Hepatocyte (in vitro differentiated cells): ENCODE data around the gene MAP4. TPM values are rescaled to one million over a fixed set of nuclear protein-coding genes. Genes with fewer than 3 reads are reported as not detected.
A peak's percentile ranks its signal among the peaks of the same experiment; 100 is the strongest.

ENCODE experiments used
- DNase-seq: peaks from one replicate; pipeline ENCODE4 v3.0.0-alpha.2; 2016; ENCODE audit warnings: low spot score
- H2AFZ ChIP-seq: fragments of 200-600 bp; sonication (generic); 2 replicates; pipeline ENCODE4 v1.6.0; 2016; ENCODE audit warnings: antibody characterized with exemption, mild to moderate bottlenecking
- H3K27ac ChIP-seq: fragments of 200-600 bp; sonication (generic); 2 replicates; pipeline ENCODE4 v1.5.1; 2016; ENCODE audit warnings: mild to moderate bottlenecking
- H3K27me3 ChIP-seq: fragments of 200-600 bp; sonication (generic); 2 replicates; pipeline ENCODE4 v1.6.1; 2016
- H3K36me3 ChIP-seq: fragments of 200-600 bp; sonication (generic); replicated peaks from 2 replicates; pipeline ENCODE4 v1.5.1; 2016; ENCODE audit warnings: low read depth; ENCODE audit not compliant: insufficient read depth
- H3K4me1 ChIP-seq: fragments of 200-600 bp; sonication (generic); 2 replicates; pipeline ENCODE4 v1.5.1; 2016; ENCODE audit warnings: mild to moderate bottlenecking, moderate library complexity; ENCODE audit not compliant: insufficient read depth
- H3K4me2 ChIP-seq: fragments of 200-600 bp; sonication (generic); 2 replicates; pipeline ENCODE4 v1.6.0; 2016
- H3K4me3 ChIP-seq: fragments of 200-600 bp; sonication (generic); 2 replicates; pipeline ENCODE4 v1.5.1; 2016; ENCODE audit warnings: mild to moderate bottlenecking
- H3K79me2 ChIP-seq: fragments of 200-600 bp; sonication (generic); 2 replicates; pipeline ENCODE4 v1.6.0; 2017; ENCODE audit warnings: mild to moderate bottlenecking
- H3K9me2 ChIP-seq: fragments of 200-600 bp; sonication (generic); replicated peaks from 2 replicates; pipeline ENCODE4 v1.6.0; 2017; ENCODE audit warnings: mild to moderate bottlenecking; ENCODE audit not compliant: insufficient read depth
- H3K9me3 ChIP-seq: fragments of 200-600 bp; sonication (generic); 2 replicates; pipeline ENCODE4 v1.5.1; 2016; ENCODE audit warnings: low read depth, mild to moderate bottlenecking
- H4K20me1 ChIP-seq: fragments of 200-600 bp; sonication (generic); 2 replicates; pipeline ENCODE4 v1.6.0; 2016; ENCODE audit warnings: mild to moderate bottlenecking; ENCODE audit not compliant: insufficient read depth, poor library complexity, severe bottlenecking
- EZH2 ChIP-seq: fragments of 200-600 bp; sonication (generic); IDR thresholded peaks from 2 replicates; pipeline ENCODE4 v1.6.1; 2016; ENCODE audit warnings: antibody characterized with exemption, mild to moderate bottlenecking, borderline replicate concordance
- EZH2phosphoT487 ChIP-seq: fragments of 200-600 bp; sonication (generic); IDR thresholded peaks from one replicate; pipeline ENCODE4 v1.6.1; 2018; ENCODE audit warnings: antibody characterized with exemption, mild to moderate bottlenecking, low read depth, moderate library complexity; ENCODE audit not compliant: unreplicated experiment, severe bottlenecking
- WGBS: methylation state at CpG from one replicate; pipeline ENCODE4 v1.1.6; 2016; ENCODE audit warnings: low lambda C conversion rate; ENCODE audit errors: missing lambda C conversion rate; 5-methylcytosine and 5-hydroxymethylcytosine counted together
- polyA plus RNA-seq: library from polyadenylated mRNA; unstranded; fragments of >200 nt; fragmentation: Nextera tagmentation; extraction: Ambion mirVana; gene quantifications from 2 replicates; pipeline ENCODE4 v1.2.1, GENCODE V29; 2016
- total RNA-seq: library from RNA; depleted of rRNA; stranded (reverse); fragments of >200 nt; gene quantifications from 2 replicates; pipeline ENCODE4 v1.2.3, GENCODE V29; 2014
- TF ChIP-seq, protein P1 (sequence below): fragments of 200-600 bp; sonication (generic); IDR thresholded peaks from 2 replicates; pipeline ENCODE4 v1.5.1; 2016; ENCODE audit warnings: antibody characterized with exemption, mild to moderate bottlenecking; ENCODE audit not compliant: poor library complexity

MAP4 gene
- total and polyA plus RNA-seq, 2 experiments from 2014 or later: 85.5 to 91.3 TPM

- Histone ChIP-seq H2AFZ (no peak overlapping the region), H3K4me2 (no peak overlapping the region), H3K9me2 (no peaks in the 10 kb centered on the region), H3K27ac (no peak overlapping the region), H4K20me1 (peaks cover 16% of the 10 kb centered on the region), H3K4me3 (no peak overlapping the region), H3K4me1 (no peaks in the 10 kb centered on the region), H3K79me2 (peaks cover 77% of the 10 kb centered on the region), H3K9me3 (no peaks in the 10 kb centered on the region), H3K36me3 (no peaks in the 10 kb centered on the region), H3K27me3 (no peaks in the 10 kb centered on the region)
- 82% methylated on average over 3 of the region's 3 CpGs for WGBS
- DNase-seq: no peak
- TF ChIP-seq EZH2 (no peak), EZH2phosphoT487 (no peak)
- TF ChIP-seq, protein P1, sequence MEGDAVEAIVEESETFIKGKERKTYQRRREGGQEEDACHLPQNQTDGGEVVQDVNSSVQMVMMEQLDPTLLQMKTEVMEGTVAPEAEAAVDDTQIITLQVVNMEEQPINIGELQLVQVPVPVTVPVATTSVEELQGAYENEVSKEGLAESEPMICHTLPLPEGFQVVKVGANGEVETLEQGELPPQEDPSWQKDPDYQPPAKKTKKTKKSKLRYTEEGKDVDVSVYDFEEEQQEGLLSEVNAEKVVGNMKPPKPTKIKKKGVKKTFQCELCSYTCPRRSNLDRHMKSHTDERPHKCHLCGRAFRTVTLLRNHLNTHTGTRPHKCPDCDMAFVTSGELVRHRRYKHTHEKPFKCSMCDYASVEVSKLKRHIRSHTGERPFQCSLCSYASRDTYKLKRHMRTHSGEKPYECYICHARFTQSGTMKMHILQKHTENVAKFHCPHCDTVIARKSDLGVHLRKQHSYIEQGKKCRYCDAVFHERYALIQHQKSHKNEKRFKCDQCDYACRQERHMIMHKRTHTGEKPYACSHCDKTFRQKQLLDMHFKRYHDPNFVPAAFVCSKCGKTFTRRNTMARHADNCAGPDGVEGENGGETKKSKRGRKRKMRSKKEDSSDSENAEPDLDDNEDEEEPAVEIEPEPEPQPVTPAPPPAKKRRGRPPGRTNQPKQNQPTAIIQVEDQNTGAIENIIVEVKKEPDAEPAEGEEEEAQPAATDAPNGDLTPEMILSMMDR: no peak
These were observed 22.0 kb downstream of the MAP4 start for GRCh38 chr3:47994180-47994579.

DNA sequence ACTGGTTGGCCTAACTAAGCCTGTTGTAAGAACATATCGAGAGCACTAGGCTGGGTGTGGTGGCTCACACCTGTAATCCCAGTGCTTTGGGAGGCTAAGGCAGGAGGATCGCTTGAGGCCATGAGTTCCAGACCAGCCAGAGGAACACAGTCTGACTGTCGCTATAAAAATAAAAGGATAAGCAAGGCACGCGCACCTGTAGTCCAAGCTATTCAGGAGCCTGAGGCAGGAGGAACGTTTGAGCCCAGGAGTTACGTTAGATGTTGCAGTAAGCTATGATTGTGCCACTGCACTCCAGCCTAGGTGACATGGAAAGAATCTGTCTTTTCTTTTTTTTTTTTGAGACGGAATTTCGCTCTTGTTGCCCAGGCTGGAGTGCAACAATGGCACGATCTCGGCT lies 24.9 kb downstream of the MAP4 start:
- H3K4me2 ChIP-seq: no peak overlapping the region
- H4K20me1 ChIP-seq: peaks cover 11% of the 10 kb centered on the region
- no peaks in the 10 kb centered on the region for H3K9me3 ChIP-seq
- no peak for DNase-seq
- H3K79me2 ChIP-seq: peaks cover 70% of the 10 kb centered on the region
- no peak for TF ChIP-seq EZH2phosphoT487
- TF ChIP-seq, protein P1: no peak
- TF ChIP-seq EZH2: no peak
- H3K4me3 ChIP-seq: no peak overlapping the region
- H3K9me2 ChIP-seq: no peaks in the 10 kb centered on the region
- no peaks in the 10 kb centered on the region for H3K27me3 ChIP-seq
- H3K4me1 ChIP-seq: no peaks in the 10 kb centered on the region
- H3K27ac ChIP-seq: no peak overlapping the region
- no peak overlapping the region for H2AFZ ChIP-seq
- no peaks in the 10 kb centered on the region for H3K36me3 ChIP-seq
- 95% methylated on average over 11 of the region's 11 CpGs for WGBS

- Histone ChIP-seq H3K27ac (no peak overlapping the region), H3K79me2 (peaks cover 57% of the 10 kb centered on the region)
These were observed 26.2 kb downstream of the MAP4 start for GRCh38 chr3:47989981-47990440.

More at GRCh38 chr3:47989981-47990440, 26.2 kb downstream of the MAP4 start:
- Histone ChIP-seq H4K20me1 (no peaks in the 10 kb centered on the region), H2AFZ (no peak overlapping the region), H3K36me3 (no peaks in the 10 kb centered on the region), H3K4me3 (no peak overlapping the region), H3K4me2 (no peak overlapping the region), H3K9me3 (no peaks in the 10 kb centered on the region), H3K9me2 (no peaks in the 10 kb centered on the region), H3K27me3 (no peaks in the 10 kb centered on the region), H3K4me1 (no peaks in the 10 kb centered on the region)
- TF ChIP-seq EZH2phosphoT487 (no peak), EZH2 (no peak)
- TF ChIP-seq, protein P1: peak; percentile 97
- 47% methylated on average over 2 of the region's 2 CpGs for WGBS
- peak; percentile 91 for DNase-seq
